Caco-2 (cell line): ENCODE measurements around the gene PRPF39. TPM values are rescaled to one million over a fixed set of nuclear protein-coding genes. Genes with fewer than 3 reads are reported as not detected.

Experiments
- BruUV-seq: library from RNA; stranded (reverse); fragments of 400-500 nt; replicated peaks from 2 replicates; lab custom pipeline; 2021; lab: Mats Ljungman, UMichigan
- CTCF ChIA-PET: fragments of 300-600 bp; sonication (Branson Sonifier 250); formaldehyde crosslinking; loops from one replicate; lab custom pipeline; 2022; ENCODE audit warnings: antibody characterized with exemption; lab: Charles Lee
- POLR2A ChIA-PET: fragments of 300-600 bp; sonication (Branson Sonifier 250); formaldehyde crosslinking; loops from one replicate; lab custom pipeline; 2022; ENCODE audit warnings: antibody characterized with exemption; lab: Charles Lee
- DNase-seq, 2 experiments: peaks; one replicate each; pipeline versions ENCODE4 v3.0.0 to v3.0.0-alpha.2; 2020 to 2022
- H3K27me3 ChIP-seq: replicated peaks from 2 replicates; pipeline ENCODE4 v1.6.0; 2011; ENCODE audit warnings: low read length; ENCODE audit not compliant: control insufficient read depth, insufficient read depth
- H3K36me3 ChIP-seq: 2 replicates; pipeline ENCODE4 v1.5.1; 2011; ENCODE audit warnings: low read length; ENCODE audit not compliant: control insufficient read depth, insufficient read depth
- H3K4me1 ChIP-seq: fragments of 250-450 bp; sonication (Bioruptor Pico); 2 replicates; pipeline ENCODE4 v1.5.1; 2020; ENCODE audit warnings: mild to moderate bottlenecking
- H3K4me3 ChIP-seq: 2 replicates; pipeline ENCODE4 v1.5.1; 2011; ENCODE audit warnings: low read depth, mild to moderate bottlenecking, control low read depth, low read length
- H3K9me3 ChIP-seq: fragments of 250-450 bp; sonication (Bioruptor Pico); 2 replicates; pipeline ENCODE4 v1.5.1; 2020; ENCODE audit warnings: mild to moderate bottlenecking, moderate library complexity
- H3K27ac Mint-ChIP-seq: one replicate; pipeline ENCODE4 v1.8.0; 2022; ENCODE audit warnings: mixed read lengths; ENCODE audit not compliant: unreplicated experiment
- H3K27me3 Mint-ChIP-seq: one replicate; pipeline ENCODE4 v1.8.0; 2022; ENCODE audit warnings: mixed read lengths; ENCODE audit not compliant: insufficient read depth, unreplicated experiment
- H3K36me3 Mint-ChIP-seq: one replicate; pipeline ENCODE4 v1.8.0; 2022; ENCODE audit warnings: mild to moderate bottlenecking, mixed read lengths; ENCODE audit not compliant: insufficient read depth, unreplicated experiment
- H3K4me1 Mint-ChIP-seq: one replicate; pipeline ENCODE4 v1.8.0; 2022; ENCODE audit warnings: low read depth, mixed read lengths; ENCODE audit not compliant: unreplicated experiment
- H3K4me3 Mint-ChIP-seq: one replicate; pipeline ENCODE4 v1.8.0; 2022; ENCODE audit warnings: mild to moderate bottlenecking, moderate library complexity, mixed read lengths; ENCODE audit not compliant: unreplicated experiment
- H3K9me3 Mint-ChIP-seq: one replicate; pipeline ENCODE4 v1.8.0; 2022; ENCODE audit warnings: mixed read lengths; ENCODE audit not compliant: unreplicated experiment
- CTCF ChIP-seq, 2 experiments: fragments of 200-600 bp in 1 of 2; IDR thresholded peaks; 1 replicate in 1 of 2; 2 replicates in 1 of 2; pipeline versions ENCODE4 v1.5.1 to v1.8.0; 2011 to 2022; ENCODE audit warnings: antibody characterized with exemption in 1 of 2, control low read depth in 1 of 2, inconsistent platforms in 1 of 2, low read depth in 1 of 2, low read length in 1 of 2, mild to moderate bottlenecking in 1 of 2, moderate library complexity in 1 of 2; ENCODE audit not compliant: insufficient read depth in 1 of 2, severe bottlenecking in 1 of 2, unreplicated experiment in 1 of 2
- intact Hi-C: fragments of 100-400 bp; cut with micrococcal nuclease; formaldehyde crosslinking; loops from one replicate; pipeline ENCODE4 v1.10.0; 2022; ENCODE audit not compliant: unreplicated experiment
- total RNA-seq: library from RNA; stranded (reverse); gene quantifications from 2 replicates; pipeline ENCODE4 v1.2.3, GENCODE V29; 2022

The PRPF39 gene
- total RNA-seq, 1 experiment from 2014 or later, result 22.3 TPM

GRCh38 chr14:45070215-45070614 is 13.7 kb upstream of the PRPF39 start:
- intact Hi-C loops, result no loop called here
- Mint-ChIP-seq H3K36me3 (no peaks in the 10 kb centered on the region), H3K4me3 (no peak overlapping the region), H3K27ac (no peak overlapping the region), H3K27me3 (no peaks in the 10 kb centered on the region), H3K4me1 (no peaks in the 10 kb centered on the region), H3K9me3 (no peaks in the 10 kb centered on the region)
- H3K36me3 ChIP-seq, result no peaks in the 10 kb centered on the region
- no TSS peak for BruUV-seq
- H3K4me1 ChIP-seq, result no peaks in the 10 kb centered on the region
- ChIA-PET POLR2A (no interaction called here), CTCF (no interaction called here)
- no peak overlapping the region for H3K4me3 ChIP-seq
- no peak for DNase-seq
- no peaks in the 10 kb centered on the region for H3K27me3 ChIP-seq
- no peaks in the 10 kb centered on the region for H3K9me3 ChIP-seq
- TF ChIP-seq CTCF (IDR thresholded peaks at IDR 0.05; ENCODE audit: insufficient read depth in 1 of 2, low read depth in 1 of 2, low read length in 1 of 2, severe bottlenecking in 1 of 2, unreplicated experiment in 1 of 2), result no peak

- Histone ChIP-seq H3K36me3 (no peaks in the 10 kb centered on the region), H3K4me1 (no peaks in the 10 kb centered on the region), H3K27me3 (no peaks in the 10 kb centered on the region), H3K4me3 (no peak overlapping the region), H3K9me3 (no peaks in the 10 kb centered on the region)
- H3K27me3 Mint-ChIP-seq, result no peaks in the 10 kb centered on the region
- intact Hi-C loops, result no loop called here
- no peak overlapping the region for H3K4me3 Mint-ChIP-seq
- no peaks in the 10 kb centered on the region for H3K36me3 Mint-ChIP-seq
- TF ChIP-seq CTCF (IDR thresholded peaks at IDR 0.05; ENCODE audit: insufficient read depth in 1 of 2, low read depth in 1 of 2, low read length in 1 of 2, severe bottlenecking in 1 of 2, unreplicated experiment in 1 of 2), result no peak
- ChIA-PET CTCF (no interaction called here), POLR2A (no interaction called here)
- H3K27ac Mint-ChIP-seq, result no peak overlapping the region
- BruUV-seq, result no TSS peak
- H3K9me3 Mint-ChIP-seq, result no peaks in the 10 kb centered on the region
- DNase-seq, result no peak
- H3K4me1 Mint-ChIP-seq, result no peaks in the 10 kb centered on the region
Observed at GRCh38 chr14:45072126-45072525, 11.8 kb upstream of the PRPF39 start.

- no peak for DNase-seq
- Histone ChIP-seq H3K36me3 (no peaks in the 10 kb centered on the region), H3K4me1 (no peaks in the 10 kb centered on the region), H3K9me3 (no peaks in the 10 kb centered on the region), H3K4me3 (no peak overlapping the region), H3K27me3 (no peaks in the 10 kb centered on the region)
- POLR2A ChIA-PET, result no interaction called here
- Mint-ChIP-seq H3K27ac (no peak overlapping the region), H3K4me3 (no peak overlapping the region), H3K27me3 (no peaks in the 10 kb centered on the region), H3K36me3 (no peaks in the 10 kb centered on the region), H3K9me3 (no peaks in the 10 kb centered on the region), H3K4me1 (no peaks in the 10 kb centered on the region)
- no TSS peak for BruUV-seq
- CTCF ChIA-PET, result no interaction called here
- TF ChIP-seq CTCF (IDR thresholded peaks at IDR 0.05; ENCODE audit: insufficient read depth in 1 of 2, low read depth in 1 of 2, low read length in 1 of 2, severe bottlenecking in 1 of 2, unreplicated experiment in 1 of 2), result no peak
- intact Hi-C loops, result no loop called here
Observed at GRCh38 chr14:45073231-45073879, 10.6 kb upstream of the PRPF39 start.
